WTC11 (cell line): ENCODE data around the gene TNNC2. TPM values are rescaled to one million over a fixed set of nuclear protein-coding genes. Genes with fewer than 3 reads are reported as not detected.
"Not testable (repeated sequence)": the region's sequence is repeated elsewhere in the genome, so short reads cannot be mapped to it uniquely, and the experiment has no call there.

Experiments
- ATAC-seq: fragments of 200-7000 bp; cut with Tn5 transposase; 2 replicates; pipeline ENCODE4 v1.10.0; 2021; ENCODE audit warnings: mild to moderate bottlenecking, moderate library complexity
- CTCF ChIA-PET: fragments of 300-600 bp; sonication (Branson Sonifier 250); formaldehyde crosslinking; loops from one replicate; lab custom pipeline; 2021; ENCODE audit warnings: antibody characterized with exemption; lab: Charles Lee
- POLR2A ChIA-PET: fragments of 350-600 bp; sonication (Branson Sonifier 250); formaldehyde crosslinking; loops from one replicate; lab custom pipeline; 2021; ENCODE audit warnings: antibody characterized with exemption; lab: Charles Lee
- DNase-seq: peaks from one replicate; pipeline ENCODE4 v3.0.0; 2021; ENCODE audit warnings: low spot score
- H3K27ac Mint-ChIP-seq: 2 replicates; pipeline ENCODE4 v1.8.0; 2021; ENCODE audit warnings: mixed read lengths
- H3K27me3 Mint-ChIP-seq: 2 replicates; pipeline ENCODE4 v1.8.0; 2021; ENCODE audit warnings: low read depth, mild to moderate bottlenecking, moderate library complexity, mixed read lengths
- H3K36me3 Mint-ChIP-seq: 2 replicates; pipeline ENCODE4 v1.8.0; 2021; ENCODE audit warnings: mixed read lengths
- H3K4me1 Mint-ChIP-seq: 2 replicates; pipeline ENCODE4 v1.8.0; 2022; ENCODE audit warnings: mixed read lengths
- H3K4me3 Mint-ChIP-seq: 2 replicates; pipeline ENCODE4 v1.8.0; 2021; ENCODE audit warnings: mild to moderate bottlenecking, moderate library complexity, mixed read lengths
- H3K9me3 Mint-ChIP-seq: 2 replicates; pipeline ENCODE4 v1.8.0; 2021; ENCODE audit warnings: mixed read lengths
- CTCF ChIP-seq: fragments of 200-600 bp; IDR thresholded peaks from 2 replicates; pipeline ENCODE4 v1.8.0; 2022; ENCODE audit warnings: antibody characterized with exemption
- ESRRA ChIP-seq: sonication (generic); formaldehyde crosslinking; IDR thresholded peaks from 2 replicates; pipeline ENCODE4 v1.8.1; 2022; ENCODE audit warnings: mild to moderate bottlenecking, missing genetic modification reagents, borderline replicate concordance
- FOXP1 ChIP-seq: sonication (generic); formaldehyde crosslinking; IDR thresholded peaks from 2 replicates; pipeline ENCODE4 v1.8.0; 2022; ENCODE audit warnings: missing genetic modification reagents, mild to moderate bottlenecking, moderate library complexity, borderline replicate concordance
- GABPB1 ChIP-seq: sonication (generic); formaldehyde crosslinking; IDR thresholded peaks from 2 replicates; pipeline ENCODE4 v1.8.1; 2023; ENCODE audit warnings: mild to moderate bottlenecking, missing genetic modification reagents
- GTF2I ChIP-seq: fragments of 250-450 bp; sonication (Bioruptor Pico); conservative IDR thresholded peaks from 2 replicates; pipeline ENCODE4 v1.4.0; 2021; ENCODE audit warnings: mild to moderate bottlenecking
- KAT7 ChIP-seq: sonication (generic); formaldehyde crosslinking; IDR thresholded peaks from 2 replicates; pipeline ENCODE4 v1.8.1; 2023; ENCODE audit warnings: missing genetic modification reagents, mild to moderate bottlenecking, borderline replicate concordance
- NFATC4 ChIP-seq: fragments of 250-450 bp; sonication (Bioruptor Pico); IDR thresholded peaks from 2 replicates; pipeline ENCODE4 v1.9.0; 2021; ENCODE audit warnings: mild to moderate bottlenecking
- SMAD4 ChIP-seq: sonication (generic); formaldehyde crosslinking; IDR thresholded peaks from 2 replicates; pipeline ENCODE4 v1.8.0; 2022; ENCODE audit warnings: mild to moderate bottlenecking, missing genetic modification reagents
- TEAD1 ChIP-seq: sonication (generic); formaldehyde crosslinking; IDR thresholded peaks from 2 replicates; pipeline ENCODE4 v1.8.0; 2022; ENCODE audit warnings: mild to moderate bottlenecking, missing genetic modification reagents
- TEAD4 ChIP-seq: sonication (generic); formaldehyde crosslinking; IDR thresholded peaks from 2 replicates; pipeline ENCODE4 v1.8.0; 2022; ENCODE audit warnings: mild to moderate bottlenecking, missing genetic modification reagents
- TP53 ChIP-seq: sonication (generic); formaldehyde crosslinking; IDR thresholded peaks from 2 replicates; pipeline ENCODE4 v1.8.1; 2023; ENCODE audit warnings: mild to moderate bottlenecking, missing genetic modification reagents
- USF2 ChIP-seq: sonication (generic); formaldehyde crosslinking; IDR thresholded peaks from 2 replicates; pipeline ENCODE4 v1.8.1; 2023; ENCODE audit warnings: mild to moderate bottlenecking, missing genetic modification reagents, moderate library complexity
- ZNF423 ChIP-seq: fragments of 250-450 bp; sonication (Bioruptor Pico); IDR thresholded peaks from 2 replicates; pipeline ENCODE4 v2.1.2; 2022; ENCODE audit warnings: mild to moderate bottlenecking, moderate library complexity
- ZNF671 ChIP-seq: fragments of 250-450 bp; sonication (Bioruptor Pico); IDR thresholded peaks from 2 replicates; pipeline ENCODE4 v1.8.0; 2021; ENCODE audit warnings: mild to moderate bottlenecking
- total RNA-seq: library from RNA; stranded (reverse); gene quantifications from 3 replicates; pipeline ENCODE4 v1.2.3, GENCODE V29; 2021
- TF ChIP-seq, protein P1 (sequence below): fragments of 250-450 bp; sonication (Bioruptor Pico); IDR thresholded peaks from 2 replicates; pipeline ENCODE4 v1.9.0; 2021; ENCODE audit warnings: mild to moderate bottlenecking
- TF ChIP-seq, protein P2 (sequence below): sonication (generic); formaldehyde crosslinking; IDR thresholded peaks from 2 replicates; pipeline ENCODE4 v1.8.1; 2023; ENCODE audit warnings: mild to moderate bottlenecking, missing genetic modification reagents
- TF ChIP-seq, protein P3 (sequence below): fragments of 250-450 bp; sonication (Bioruptor Pico); IDR thresholded peaks from 2 replicates; pipeline ENCODE4 v1.9.0; 2021; ENCODE audit warnings: mild to moderate bottlenecking, borderline replicate concordance

Gene TNNC2
- total RNA-seq, 1 experiment from 2014 or later: 3.0 TPM

GRCh38 chr20:45874576-45874975 is 47.5 kb upstream of the TNNC2 start (continued):
- TF ChIP-seq CTCF (no peak), USF2 (CRISPR knock-in tag) (no peak), ZNF671 (CRISPR knock-in tag) (no peak), ESRRA (CRISPR knock-in tag) (no peak), SMAD4 (no peak), TEAD1 (CRISPR knock-in tag) (no peak), TP53 (CRISPR knock-in tag) (no peak), FOXP1 (CRISPR knock-in tag) (no peak), KAT7 (CRISPR knock-in tag) (no peak), GABPB1 (CRISPR knock-in tag) (no peak), GTF2I (CRISPR knock-in tag) (no peak), TEAD4 (CRISPR knock-in tag) (no peak), ZNF423 (no peak)
- TF ChIP-seq, protein P1, sequence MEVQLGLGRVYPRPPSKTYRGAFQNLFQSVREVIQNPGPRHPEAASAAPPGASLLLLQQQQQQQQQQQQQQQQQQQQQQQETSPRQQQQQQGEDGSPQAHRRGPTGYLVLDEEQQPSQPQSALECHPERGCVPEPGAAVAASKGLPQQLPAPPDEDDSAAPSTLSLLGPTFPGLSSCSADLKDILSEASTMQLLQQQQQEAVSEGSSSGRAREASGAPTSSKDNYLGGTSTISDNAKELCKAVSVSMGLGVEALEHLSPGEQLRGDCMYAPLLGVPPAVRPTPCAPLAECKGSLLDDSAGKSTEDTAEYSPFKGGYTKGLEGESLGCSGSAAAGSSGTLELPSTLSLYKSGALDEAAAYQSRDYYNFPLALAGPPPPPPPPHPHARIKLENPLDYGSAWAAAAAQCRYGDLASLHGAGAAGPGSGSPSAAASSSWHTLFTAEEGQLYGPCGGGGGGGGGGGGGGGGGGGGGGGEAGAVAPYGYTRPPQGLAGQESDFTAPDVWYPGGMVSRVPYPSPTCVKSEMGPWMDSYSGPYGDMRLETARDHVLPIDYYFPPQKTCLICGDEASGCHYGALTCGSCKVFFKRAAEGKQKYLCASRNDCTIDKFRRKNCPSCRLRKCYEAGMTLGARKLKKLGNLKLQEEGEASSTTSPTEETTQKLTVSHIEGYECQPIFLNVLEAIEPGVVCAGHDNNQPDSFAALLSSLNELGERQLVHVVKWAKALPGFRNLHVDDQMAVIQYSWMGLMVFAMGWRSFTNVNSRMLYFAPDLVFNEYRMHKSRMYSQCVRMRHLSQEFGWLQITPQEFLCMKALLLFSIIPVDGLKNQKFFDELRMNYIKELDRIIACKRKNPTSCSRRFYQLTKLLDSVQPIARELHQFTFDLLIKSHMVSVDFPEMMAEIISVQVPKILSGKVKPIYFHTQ (CRISPR knock-in tag): no peak
- TF ChIP-seq, protein P2, sequence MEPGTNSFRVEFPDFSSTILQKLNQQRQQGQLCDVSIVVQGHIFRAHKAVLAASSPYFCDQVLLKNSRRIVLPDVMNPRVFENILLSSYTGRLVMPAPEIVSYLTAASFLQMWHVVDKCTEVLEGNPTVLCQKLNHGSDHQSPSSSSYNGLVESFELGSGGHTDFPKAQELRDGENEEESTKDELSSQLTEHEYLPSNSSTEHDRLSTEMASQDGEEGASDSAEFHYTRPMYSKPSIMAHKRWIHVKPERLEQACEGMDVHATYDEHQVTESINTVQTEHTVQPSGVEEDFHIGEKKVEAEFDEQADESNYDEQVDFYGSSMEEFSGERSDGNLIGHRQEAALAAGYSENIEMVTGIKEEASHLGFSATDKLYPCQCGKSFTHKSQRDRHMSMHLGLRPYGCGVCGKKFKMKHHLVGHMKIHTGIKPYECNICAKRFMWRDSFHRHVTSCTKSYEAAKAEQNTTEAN: no peak

DNA sequence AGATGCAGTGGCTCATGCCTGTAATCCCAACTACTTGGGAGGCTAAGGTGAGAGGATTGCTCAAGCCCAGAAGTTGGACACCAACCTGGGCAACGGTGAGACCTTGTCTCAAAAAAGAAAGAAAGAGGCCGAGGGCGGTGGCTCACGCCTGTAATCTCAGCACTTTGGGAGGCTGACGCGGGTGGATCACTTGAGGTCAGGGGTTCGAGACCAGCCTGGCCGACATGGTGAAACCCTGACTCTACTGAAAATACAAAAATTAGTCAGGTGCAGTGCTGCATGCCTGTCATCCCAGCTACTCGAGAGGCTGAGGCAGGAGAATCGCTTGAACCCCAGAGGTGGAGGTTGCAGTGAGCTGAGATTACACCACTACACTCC is 47.0 kb upstream of the TNNC2 start:
- POLR2A ChIA-PET, ATAC-seq, DNase-seq, H3K27ac Mint-ChIP-seq, H3K4me1 Mint-ChIP-seq, H3K27me3 Mint-ChIP-seq, H3K9me3 Mint-ChIP-seq, H3K4me3 Mint-ChIP-seq, H3K36me3 Mint-ChIP-seq: not testable (repeated sequence)
- CTCF ChIA-PET: interaction anchor here (1.5 kb wide), 1 partner anchor 16 kb away, joined by 4 read pairs; no protein-coding TSS in a partner anchor

DNA sequence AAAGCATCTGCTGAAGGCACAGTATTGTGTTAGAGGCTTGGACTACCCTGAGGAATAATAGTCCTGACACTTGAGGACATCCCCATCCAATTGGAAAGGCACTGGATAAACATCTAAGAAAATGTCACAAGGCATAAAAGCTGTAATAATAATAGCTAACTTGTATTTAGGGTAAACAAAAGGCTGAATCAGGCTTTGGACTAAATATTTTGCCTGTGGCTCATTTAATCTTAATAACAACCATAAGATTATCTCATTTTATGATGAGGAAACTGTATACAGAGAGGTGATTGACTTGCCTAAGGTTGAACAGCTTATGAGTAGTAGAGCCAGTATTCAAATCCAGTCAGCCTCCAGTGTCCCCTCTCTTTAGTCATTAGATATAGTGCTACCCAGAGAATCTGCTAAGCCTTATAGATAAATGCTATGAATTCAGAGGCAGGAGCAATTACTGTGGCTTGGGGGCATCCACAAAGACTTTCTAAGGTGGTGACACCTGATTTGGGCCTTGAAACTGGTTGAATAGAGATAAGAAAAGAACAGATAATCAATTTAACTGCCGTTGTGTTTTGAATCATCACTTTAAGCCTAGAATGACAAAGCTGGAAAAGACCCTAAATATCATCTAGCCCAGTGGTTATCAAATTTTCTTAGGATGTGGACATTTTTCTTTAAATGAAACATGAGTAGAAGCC is 46.4 kb upstream of the TNNC2 start:
- ATAC-seq (no peak), DNase-seq (no peak)
- no peaks in the 10 kb centered on the region for H3K4me1 Mint-ChIP-seq
- ChIA-PET CTCF (interaction anchor here (0.6 to 1.8 kb wide), 3 partner anchors 10 to 113 kb away, joined by 3 to 9 read pairs (median 4); no protein-coding TSS in a partner anchor), POLR2A (no interaction called here)
- no peaks in the 10 kb centered on the region for H3K27me3 Mint-ChIP-seq
- no peak overlapping the region for H3K4me3 Mint-ChIP-seq
- H3K36me3 Mint-ChIP-seq: peaks cover 5% of the 10 kb centered on the region; the same call in 1 of the 2 replicates
- H3K27ac Mint-ChIP-seq: no peak overlapping the region
- peaks cover 4% of the 10 kb centered on the region; the same call in 1 of the 2 replicates for H3K9me3 Mint-ChIP-seq
- no peak for TF ChIP-seq NFATC4
- TF ChIP-seq, protein P3, sequence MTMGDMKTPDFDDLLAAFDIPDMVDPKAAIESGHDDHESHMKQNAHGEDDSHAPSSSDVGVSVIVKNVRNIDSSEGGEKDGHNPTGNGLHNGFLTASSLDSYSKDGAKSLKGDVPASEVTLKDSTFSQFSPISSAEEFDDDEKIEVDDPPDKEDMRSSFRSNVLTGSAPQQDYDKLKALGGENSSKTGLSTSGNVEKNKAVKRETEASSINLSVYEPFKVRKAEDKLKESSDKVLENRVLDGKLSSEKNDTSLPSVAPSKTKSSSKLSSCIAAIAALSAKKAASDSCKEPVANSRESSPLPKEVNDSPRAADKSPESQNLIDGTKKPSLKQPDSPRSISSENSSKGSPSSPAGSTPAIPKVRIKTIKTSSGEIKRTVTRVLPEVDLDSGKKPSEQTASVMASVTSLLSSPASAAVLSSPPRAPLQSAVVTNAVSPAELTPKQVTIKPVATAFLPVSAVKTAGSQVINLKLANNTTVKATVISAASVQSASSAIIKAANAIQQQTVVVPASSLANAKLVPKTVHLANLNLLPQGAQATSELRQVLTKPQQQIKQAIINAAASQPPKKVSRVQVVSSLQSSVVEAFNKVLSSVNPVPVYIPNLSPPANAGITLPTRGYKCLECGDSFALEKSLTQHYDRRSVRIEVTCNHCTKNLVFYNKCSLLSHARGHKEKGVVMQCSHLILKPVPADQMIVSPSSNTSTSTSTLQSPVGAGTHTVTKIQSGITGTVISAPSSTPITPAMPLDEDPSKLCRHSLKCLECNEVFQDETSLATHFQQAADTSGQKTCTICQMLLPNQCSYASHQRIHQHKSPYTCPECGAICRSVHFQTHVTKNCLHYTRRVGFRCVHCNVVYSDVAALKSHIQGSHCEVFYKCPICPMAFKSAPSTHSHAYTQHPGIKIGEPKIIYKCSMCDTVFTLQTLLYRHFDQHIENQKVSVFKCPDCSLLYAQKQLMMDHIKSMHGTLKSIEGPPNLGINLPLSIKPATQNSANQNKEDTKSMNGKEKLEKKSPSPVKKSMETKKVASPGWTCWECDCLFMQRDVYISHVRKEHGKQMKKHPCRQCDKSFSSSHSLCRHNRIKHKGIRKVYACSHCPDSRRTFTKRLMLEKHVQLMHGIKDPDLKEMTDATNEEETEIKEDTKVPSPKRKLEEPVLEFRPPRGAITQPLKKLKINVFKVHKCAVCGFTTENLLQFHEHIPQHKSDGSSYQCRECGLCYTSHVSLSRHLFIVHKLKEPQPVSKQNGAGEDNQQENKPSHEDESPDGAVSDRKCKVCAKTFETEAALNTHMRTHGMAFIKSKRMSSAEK: no peak
- TF ChIP-seq, protein P1 (CRISPR knock-in tag): no peak
- no peak for TF ChIP-seq TEAD4 (CRISPR knock-in tag)
